Measurements from ENCODE around the gene TSPAN15.

The TSPAN15 gene

DNA sequence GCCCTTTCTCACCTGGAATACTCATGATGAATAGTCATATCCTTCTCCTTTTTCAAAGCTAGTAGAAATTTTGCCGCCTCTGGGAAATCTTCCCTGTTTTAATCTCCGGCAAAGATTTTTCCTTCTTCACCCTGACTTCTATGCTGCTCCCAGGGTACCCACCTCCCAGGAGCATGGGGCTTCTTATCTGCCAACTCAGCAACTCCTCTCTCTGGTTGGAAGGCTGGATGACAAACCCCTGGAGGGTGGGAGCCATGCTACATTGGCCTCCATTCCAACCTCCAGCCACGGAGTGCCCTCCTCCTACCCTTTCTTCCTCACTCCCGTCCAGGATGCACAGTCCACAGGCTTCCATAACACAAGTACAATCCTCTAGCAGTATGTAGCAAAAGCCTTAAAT, 102.1 kb downstream of the TSPAN15 start:
- no peak for DNase-seq (ENCODE audit: extremely low spot score)
- POLR2A ChIA-PET = no interaction called here
- CTCF ChIA-PET = no interaction called here
- TF ChIP-seq FOXA1 (IDR thresholded peaks at IDR 0.05) = no peak
- no peak for TF ChIP-seq BHLHE40 (IDR thresholded peaks at IDR 0.05; ENCODE audit: borderline replicate concordance)
- TF ChIP-seq ELF4 (IDR thresholded peaks at IDR 0.05) = no peak
- no peak for TF ChIP-seq CTBP1 (IDR thresholded peaks at IDR 0.05; ENCODE audit: borderline replicate concordance)
- TF ChIP-seq NFRKB (IDR thresholded peaks at IDR 0.05) = no peak
- no peak for TF ChIP-seq TARDBP (IDR thresholded peaks at IDR 0.05)
- no peak for TF ChIP-seq L3MBTL2 (conservative IDR thresholded peaks at IDR 0.05)
- TF ChIP-seq SP1 (IDR thresholded peaks at IDR 0.05) = no peak
- no peak for TF ChIP-seq FOXK2 (IDR thresholded peaks at IDR 0.05)
- no peak for TF ChIP-seq HDGF (IDR thresholded peaks at IDR 0.05; ENCODE audit: borderline replicate concordance)
- TF ChIP-seq SUZ12 (IDR thresholded peaks at IDR 0.05) = no peak
- no peak for TF ChIP-seq LEF1 (IDR thresholded peaks at IDR 0.05; ENCODE audit: borderline replicate concordance)
- TF ChIP-seq FOXM1 (IDR thresholded peaks at IDR 0.05; ENCODE audit: borderline replicate concordance) = no peak
- TF ChIP-seq ZNF384 (IDR thresholded peaks at IDR 0.05) = no peak
- TF ChIP-seq ARNT (IDR thresholded peaks at IDR 0.05) = no peak
- TF ChIP-seq, protein P1, sequence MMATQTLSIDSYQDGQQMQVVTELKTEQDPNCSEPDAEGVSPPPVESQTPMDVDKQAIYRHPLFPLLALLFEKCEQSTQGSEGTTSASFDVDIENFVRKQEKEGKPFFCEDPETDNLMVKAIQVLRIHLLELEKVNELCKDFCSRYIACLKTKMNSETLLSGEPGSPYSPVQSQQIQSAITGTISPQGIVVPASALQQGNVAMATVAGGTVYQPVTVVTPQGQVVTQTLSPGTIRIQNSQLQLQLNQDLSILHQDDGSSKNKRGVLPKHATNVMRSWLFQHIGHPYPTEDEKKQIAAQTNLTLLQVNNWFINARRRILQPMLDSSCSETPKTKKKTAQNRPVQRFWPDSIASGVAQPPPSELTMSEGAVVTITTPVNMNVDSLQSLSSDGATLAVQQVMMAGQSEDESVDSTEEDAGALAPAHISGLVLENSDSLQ (IDR thresholded peaks at IDR 0.05) = no peak

GRCh38 chr10:69554611-69555010, 103.3 kb downstream of the TSPAN15 start:
- DNase-seq (ENCODE audit: extremely low spot score) = no peak
- TF ChIP-seq SUZ12 (IDR thresholded peaks at IDR 0.05) = no peak
- no peak for TF ChIP-seq NFRKB (IDR thresholded peaks at IDR 0.05)
- no peak for TF ChIP-seq SP1 (IDR thresholded peaks at IDR 0.05)
- no peak for TF ChIP-seq FOXK2 (IDR thresholded peaks at IDR 0.05)
- no peak for TF ChIP-seq FOXA1 (IDR thresholded peaks at IDR 0.05)
- no peak for TF ChIP-seq FOXM1 (IDR thresholded peaks at IDR 0.05; ENCODE audit: borderline replicate concordance)
- no peak for TF ChIP-seq ARNT (IDR thresholded peaks at IDR 0.05)
- TF ChIP-seq LEF1 (IDR thresholded peaks at IDR 0.05; ENCODE audit: borderline replicate concordance) = no peak
- no peak for TF ChIP-seq TARDBP (IDR thresholded peaks at IDR 0.05)
- TF ChIP-seq ZNF384 (IDR thresholded peaks at IDR 0.05) = no peak
- no peak for TF ChIP-seq HDGF (IDR thresholded peaks at IDR 0.05; ENCODE audit: borderline replicate concordance)
- TF ChIP-seq CTBP1 (IDR thresholded peaks at IDR 0.05; ENCODE audit: borderline replicate concordance) = no peak
- no peak for TF ChIP-seq ELF4 (IDR thresholded peaks at IDR 0.05)
- no peak for TF ChIP-seq L3MBTL2 (conservative IDR thresholded peaks at IDR 0.05)
- no peak for TF ChIP-seq BHLHE40 (IDR thresholded peaks at IDR 0.05; ENCODE audit: borderline replicate concordance)
- TF ChIP-seq, protein P1 (IDR thresholded peaks at IDR 0.05) = no peak
- CTCF ChIA-PET = no interaction called here
- POLR2A ChIA-PET = no interaction called here

Data from HEK293T (cell line).